Keratinocyte (primary cell): ENCODE results near the gene PTPRN2. TPM values are rescaled to one million over a fixed set of nuclear protein-coding genes. Genes with fewer than 3 reads are reported as not detected.

Experiments
- DNase-seq: peaks from one replicate; pipeline ENCODE4 v3.0.0-alpha.2; 2011; ENCODE audit warnings: low read depth, missing footprints, low spot score
- FAIRE-seq: peaks from 2 replicates; lab custom pipeline; 2011; peaks lifted over from hg19 to GRCh38; lab: Jason Lieb, UNC
- H2AFZ ChIP-seq: 2 replicates; pipeline ENCODE4 v1.6.0; 2012; ENCODE audit warnings: low read length, control low read depth, inconsistent platforms; ENCODE audit not compliant: control insufficient read depth
- H3K27ac ChIP-seq: 2 replicates; pipeline ENCODE4 v1.5.1; 2011; ENCODE audit warnings: low read length; ENCODE audit not compliant: control insufficient read depth, insufficient read depth
- H3K27me3 ChIP-seq: 3 replicates; pipeline ENCODE4 v1.6.0; 2011; ENCODE audit warnings: low read length; ENCODE audit not compliant: control insufficient read depth, insufficient read depth; ENCODE audit errors: extremely low read depth
- H3K36me3 ChIP-seq, 2 experiments: 2 replicates in 1 of 2; 3 replicates in 1 of 2; pipeline ENCODE4 v1.5.1; 2011; ENCODE audit warnings: low read length in 2 of 2, mild to moderate bottlenecking in 1 of 2; ENCODE audit not compliant: control insufficient read depth in 2 of 2, insufficient read depth in 2 of 2; ENCODE audit errors: extremely low read depth in 1 of 2
- H3K4me1 ChIP-seq: 3 replicates; pipeline ENCODE4 v1.5.1; 2011; ENCODE audit warnings: low read length; ENCODE audit not compliant: control insufficient read depth, insufficient read depth; ENCODE audit errors: extremely low read depth
- H3K4me2 ChIP-seq: 3 replicates; pipeline ENCODE4 v1.6.0; 2011; ENCODE audit warnings: low read depth, low read length; ENCODE audit not compliant: control insufficient read depth, insufficient read depth; ENCODE audit errors: extremely low read depth
- H3K4me3 ChIP-seq, 3 experiments: fragments of 200-600 bp in 1 of 3; sonication (generic) in 1 of 3; 2 replicates in 2 of 3; 3 replicates in 1 of 3; pipeline ENCODE4 v1.5.1; 2011 to 2016; ENCODE audit warnings: low read length in 3 of 3, mild to moderate bottlenecking in 3 of 3, control low read depth in 2 of 3, inconsistent platforms in 1 of 3, low read depth in 1 of 3, mixed read lengths in 1 of 3, mixed run types in 1 of 3, moderate library complexity in 1 of 3; ENCODE audit not compliant: control insufficient read depth in 2 of 3, insufficient read depth in 2 of 3; ENCODE audit errors: extremely low read depth in 1 of 3
- H3K79me2 ChIP-seq: 2 replicates; pipeline ENCODE4 v1.6.0; 2012; ENCODE audit warnings: low read length; ENCODE audit not compliant: control insufficient read depth, insufficient read depth
- H3K9ac ChIP-seq: 3 replicates; pipeline ENCODE4 v1.6.0; 2011; ENCODE audit warnings: low read length; ENCODE audit not compliant: control insufficient read depth, insufficient read depth; ENCODE audit errors: extremely low read depth
- H3K9me1 ChIP-seq: 3 replicates; pipeline ENCODE4 v1.6.0; 2011; ENCODE audit warnings: low read length; ENCODE audit not compliant: control insufficient read depth, insufficient read depth; ENCODE audit errors: extremely low read depth
- H3K9me3 ChIP-seq: 2 replicates; pipeline ENCODE4 v1.5.1; 2012; ENCODE audit warnings: low read depth, low read length; ENCODE audit not compliant: control insufficient read depth
- H4K20me1 ChIP-seq: 3 replicates; pipeline ENCODE4 v1.6.0; 2011; ENCODE audit warnings: low read length; ENCODE audit not compliant: control insufficient read depth, insufficient read depth; ENCODE audit errors: extremely low read depth
- EZH2 ChIP-seq: IDR thresholded peaks from one replicate; pipeline ENCODE4 v1.6.1; 2012; ENCODE audit warnings: inconsistent platforms, mild to moderate bottlenecking, low read length, moderate library complexity
- dilution Hi-C: fragments of 300-500 bp; cut with MboI; formaldehyde crosslinking; loops from one replicate; pipeline ENCODE4 v1.7.0; 2020; ENCODE audit warnings: low sequenced_read_pairs; ENCODE audit not compliant: extremely low pct_ligation_motif_present
- polyA plus RNA-seq, 5 experiments: library from polyadenylated mRNA; depleted of rRNA in 3 of 5; stranded (reverse) in 3 of 5; stranded (forward) in 1 of 5; unstranded in 1 of 5; fragments of >200 nt; gene quantifications; 1 replicate in 1 of 5; 2 replicates in 3 of 5; 3 replicates in 1 of 5; pipeline versions ENCODE4 v1.2.1 to v1.2.3, GENCODE V29; 2011 to 2012; ENCODE audit warnings: missing spikeins in 2 of 5, low read depth in 1 of 5, low replicate concordance in 1 of 5
- TF ChIP-seq, protein P1 (sequence below), 3 experiments: IDR thresholded peaks in 1 of 3; conservative IDR thresholded peaks in 1 of 3; optimal IDR thresholded peaks in 1 of 3; 2 replicates in 2 of 3; 3 replicates in 1 of 3; pipeline versions ENCODE3 to v1.5.1; 2011; ENCODE audit warnings: low read length in 3 of 3, mild to moderate bottlenecking in 3 of 3, moderate library complexity in 2 of 3, control low read depth in 1 of 3, inconsistent platforms in 1 of 3; ENCODE audit not compliant: insufficient read depth in 2 of 3; ENCODE audit errors: extremely low read depth in 1 of 3

The PTPRN2 gene
- polyA plus RNA-seq, 1 donor (not counting 4 experiments of a cell fraction or from before 2014, with no cell fraction given) = not detected

- Histone ChIP-seq H2AFZ (no peak overlapping the region), H3K79me2 (no peaks in the 10 kb centered on the region), H3K36me3 (no peaks in the 10 kb centered on the region), H3K9me3 (peaks cover 3% of the 10 kb centered on the region), H3K27me3 (peaks cover 4% of the 10 kb centered on the region), H3K9me1 (no peaks in the 10 kb centered on the region), H3K27ac (no peak overlapping the region), H3K9ac (no peak overlapping the region), H4K20me1 (no peaks in the 10 kb centered on the region), H3K4me2 (no peak overlapping the region), H3K4me3 (no peak overlapping the region), H3K4me1 (no peaks in the 10 kb centered on the region)
- dilution Hi-C loops = no loop called here
- no peak for FAIRE-seq
- no peak for DNase-seq
- TF ChIP-seq, protein P1, sequence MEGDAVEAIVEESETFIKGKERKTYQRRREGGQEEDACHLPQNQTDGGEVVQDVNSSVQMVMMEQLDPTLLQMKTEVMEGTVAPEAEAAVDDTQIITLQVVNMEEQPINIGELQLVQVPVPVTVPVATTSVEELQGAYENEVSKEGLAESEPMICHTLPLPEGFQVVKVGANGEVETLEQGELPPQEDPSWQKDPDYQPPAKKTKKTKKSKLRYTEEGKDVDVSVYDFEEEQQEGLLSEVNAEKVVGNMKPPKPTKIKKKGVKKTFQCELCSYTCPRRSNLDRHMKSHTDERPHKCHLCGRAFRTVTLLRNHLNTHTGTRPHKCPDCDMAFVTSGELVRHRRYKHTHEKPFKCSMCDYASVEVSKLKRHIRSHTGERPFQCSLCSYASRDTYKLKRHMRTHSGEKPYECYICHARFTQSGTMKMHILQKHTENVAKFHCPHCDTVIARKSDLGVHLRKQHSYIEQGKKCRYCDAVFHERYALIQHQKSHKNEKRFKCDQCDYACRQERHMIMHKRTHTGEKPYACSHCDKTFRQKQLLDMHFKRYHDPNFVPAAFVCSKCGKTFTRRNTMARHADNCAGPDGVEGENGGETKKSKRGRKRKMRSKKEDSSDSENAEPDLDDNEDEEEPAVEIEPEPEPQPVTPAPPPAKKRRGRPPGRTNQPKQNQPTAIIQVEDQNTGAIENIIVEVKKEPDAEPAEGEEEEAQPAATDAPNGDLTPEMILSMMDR (optimal IDR thresholded peaks at IDR 0.05 in 1 of 3, IDR thresholded peaks at IDR 0.05 in 1 of 3, conservative IDR thresholded peaks at IDR 0.05 in 1 of 3; ENCODE audit: extremely low read depth in 1 of 3, insufficient read depth in 2 of 3, low read length in 3 of 3) = no peak
- TF ChIP-seq EZH2 = no peak
These were observed 911.0 kb downstream of the PTPRN2 start for GRCh38 chr7:157676456-157677255.

DNA sequence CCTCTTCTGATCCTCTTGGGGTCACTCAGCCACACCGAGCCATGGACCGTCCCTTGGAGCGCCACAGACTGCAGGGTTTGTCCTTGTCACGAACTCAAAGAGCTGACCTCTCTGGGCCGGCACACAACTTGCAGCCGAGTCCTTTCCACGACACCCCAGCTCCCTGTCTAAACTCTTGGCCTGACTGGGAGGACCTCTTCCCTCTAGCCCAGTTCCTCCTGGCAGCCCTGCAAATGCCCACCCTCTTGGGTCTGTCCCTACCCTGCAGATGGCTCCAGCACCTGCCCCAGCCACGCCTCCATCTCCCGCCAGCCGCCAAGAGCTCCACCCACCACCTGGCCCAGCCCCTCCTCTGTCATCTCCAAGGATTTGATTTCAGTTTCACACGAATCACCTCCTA, 911.6 kb downstream of the PTPRN2 start:
- no peak overlapping the region for H3K27ac ChIP-seq
- peaks cover 3% of the 10 kb centered on the region for H3K9me3 ChIP-seq
- FAIRE-seq = no peak
- TF ChIP-seq, protein P1 (optimal IDR thresholded peaks at IDR 0.05 in 1 of 3, IDR thresholded peaks at IDR 0.05 in 1 of 3, conservative IDR thresholded peaks at IDR 0.05 in 1 of 3; ENCODE audit: extremely low read depth in 1 of 3, insufficient read depth in 2 of 3, low read length in 3 of 3) = no peak
- no peak for TF ChIP-seq EZH2
- H3K4me1 ChIP-seq = no peaks in the 10 kb centered on the region
- H3K36me3 ChIP-seq = no peaks in the 10 kb centered on the region
- dilution Hi-C loops = no loop called here
- no peaks in the 10 kb centered on the region for H4K20me1 ChIP-seq
- H3K79me2 ChIP-seq = no peaks in the 10 kb centered on the region
- no peak overlapping the region for H2AFZ ChIP-seq
- no peaks in the 10 kb centered on the region for H3K27me3 ChIP-seq
- H3K4me3 ChIP-seq = no peak overlapping the region
- no peak overlapping the region for H3K9ac ChIP-seq
- H3K4me2 ChIP-seq = no peak overlapping the region
- no peak for DNase-seq
- no peaks in the 10 kb centered on the region for H3K9me1 ChIP-seq
